Measurements from ENCODE around the gene MSTN. TPM values are rescaled to one million over a fixed set of nuclear protein-coding genes. Genes with fewer than 3 reads are reported as not detected.

The MSTN gene
- total RNA-seq, 1 experiment from 2014 or later = not detected

- no peaks in the 10 kb centered on the region for H3K36me3 Mint-ChIP-seq (ENCODE audit: insufficient read depth in 1 of 3, low read depth in 3 of 3)
- Histone ChIP-seq H3K9me3 (ENCODE audit: control insufficient read depth, low read depth, low read length) (no peaks in the 10 kb centered on the region), H4K91ac (ENCODE audit: insufficient read length, low read depth, low read length) (no peak overlapping the region), H4K8ac (replicated peaks; ENCODE audit: insufficient read length, low read depth, low read length) (no peak overlapping the region), H3K4ac (ENCODE audit: low read depth, low read length) (no peak overlapping the region), H2BK20ac (ENCODE audit: low read depth, low read length, poor library complexity, severe bottlenecking) (no peak overlapping the region), H2BK12ac (ENCODE audit: insufficient read length, low read depth, low read length) (no peak overlapping the region), H3K4me1 (ENCODE audit: insufficient read depth, low read length) (no peaks in the 10 kb centered on the region), H3K9ac (ENCODE audit: extremely low read depth, insufficient read length, low read length) (no peak overlapping the region), H3K4me2 (ENCODE audit: insufficient read depth, insufficient read length, low read length) (no peak overlapping the region), H4K20me1 (ENCODE audit: control insufficient read depth, insufficient read depth, insufficient read length) (no peaks in the 10 kb centered on the region), H3K14ac (ENCODE audit: insufficient read depth, low read length) (no peak overlapping the region), H3K79me2 (ENCODE audit: insufficient read depth, low read length) (no peaks in the 10 kb centered on the region), H3K27ac (ENCODE audit: insufficient read length, low read depth, low read length) (no peak overlapping the region), H3K23me2 (ENCODE audit: insufficient read length, low read depth, low read length, poor library complexity, severe bottlenecking) (no peaks in the 10 kb centered on the region), H2AK5ac (ENCODE audit: insufficient read length, low read length) (no peak overlapping the region), H2BK15ac (ENCODE audit: low read depth, low read length) (no peak overlapping the region), H3K27me3 (ENCODE audit: insufficient read depth, low read length) (no peaks in the 10 kb centered on the region), H2BK5ac (ENCODE audit: insufficient read length, low read length) (no peak overlapping the region), H3K79me1 (ENCODE audit: insufficient read depth, low read depth, low read length, poor library complexity, severe bottlenecking) (no peaks in the 10 kb centered on the region), H3K18ac (ENCODE audit: insufficient read length, low read depth, low read length) (no peak overlapping the region), H2AFZ (ENCODE audit: low read length) (no peak overlapping the region), H3K23ac (ENCODE audit: insufficient read length, low read depth, low read length) (no peak overlapping the region), H4K5ac (ENCODE audit: insufficient read length, low read depth, low read length) (no peak overlapping the region), H3K56ac (ENCODE audit: insufficient read length, low read depth, low read length) (no peak overlapping the region), H3T11ph (ENCODE audit: low read length) (no peak overlapping the region), H2BK120ac (ENCODE audit: low read depth, low read length, poor library complexity, severe bottlenecking) (no peak overlapping the region)
- H3K4me1 Mint-ChIP-seq = no peaks in the 10 kb centered on the region
- WGBS (ENCODE audit: extremely low coverage, insufficient read length, low lambda C conversion rate) = no CpG with 5 or more reads among the region's 4 CpGs
- DNase-seq = no peak
- no peak for TF ChIP-seq CTCF (conservative IDR thresholded peaks at IDR 0.05)
- no peaks in the 10 kb centered on the region for H3K9me3 Mint-ChIP-seq
- H3K27me3 Mint-ChIP-seq (ENCODE audit: low read depth) = no peaks in the 10 kb centered on the region
- no peak overlapping the region for H3K27ac Mint-ChIP-seq
- no peak overlapping the region for H3K4me3 Mint-ChIP-seq
Measured at GRCh38 chr2:190060019-190060418, 2.5 kb downstream of the MSTN start.
